HEK293 (cell line): Measurements from ENCODE around the gene GSG1L.

Experiments
- CTCF ChIA-PET: fragments of 350-600 bp; formaldehyde crosslinking; extraction: SDS; loops from one replicate; lab custom pipeline; 2021; ENCODE audit warnings: antibody characterized with exemption; lab: Yijun Ruan, JAX
- POLR2A ChIA-PET: fragments of 300-600 bp; formaldehyde crosslinking; extraction: SDS; loops from one replicate; lab custom pipeline; 2020; ENCODE audit warnings: antibody characterized with exemption, inconsistent platforms; lab: Yijun Ruan, JAX
- H3K27ac ChIP-seq: fragments of 200-500 bp; sonication (Bioruptor generic); 2 replicates; pipeline ENCODE4 v1.5.1; 2014; ENCODE audit warnings: low read depth, low read length, control low read depth, inconsistent platforms; ENCODE audit errors: extremely low read depth
- H3K36me3 ChIP-seq, 2 experiments: fragments of 200-500 bp in 1 of 2; sonication (Bioruptor generic) in 1 of 2; 1 replicate in 1 of 2; 2 replicates in 1 of 2; pipeline ENCODE4 v1.5.1; 2014 to 2017; ENCODE audit warnings: inconsistent platforms in 2 of 2, low read length in 2 of 2; ENCODE audit not compliant: control insufficient read depth in 2 of 2, insufficient read depth in 1 of 2
- H3K4me1 ChIP-seq: fragments of 200-500 bp; sonication (Bioruptor generic); 2 replicates; pipeline ENCODE4 v1.5.1; 2014; ENCODE audit warnings: mild to moderate bottlenecking, low read length, inconsistent platforms; ENCODE audit not compliant: control insufficient read depth, insufficient read depth
- H3K4me3 ChIP-seq: 2 replicates; pipeline ENCODE4 v1.5.1; 2011; ENCODE audit warnings: low read depth, mild to moderate bottlenecking, control low read depth, low read length, moderate library complexity
- H3K9me3 ChIP-seq: fragments of 200-500 bp; sonication (Bioruptor generic); 2 replicates; pipeline ENCODE4 v1.5.1; 2014; ENCODE audit warnings: low read depth, low read length, inconsistent platforms; ENCODE audit not compliant: control insufficient read depth, insufficient read depth
- HOXC10 ChIP-seq: sonication (generic); formaldehyde crosslinking; IDR thresholded peaks from 2 replicates; pipeline ENCODE4 v1.8.1; 2023; ENCODE audit warnings: mild to moderate bottlenecking, missing genetic modification reagents
- OVOL3 ChIP-seq: fragments of 450-650 bp; formaldehyde crosslinking; IDR thresholded peaks from 2 replicates; pipeline ENCODE4 v1.5.1; 2016; ENCODE audit warnings: missing biosample characterization, missing genetic modification characterization
- PATZ1 ChIP-seq: fragments of 450-650 bp; formaldehyde crosslinking; IDR thresholded peaks from 2 replicates; pipeline ENCODE4 v1.5.1; 2016; ENCODE audit warnings: missing biosample characterization, missing genetic modification characterization
- TRIM28 ChIP-seq: IDR thresholded peaks from 2 replicates; pipeline ENCODE4 v1.6.1; 2011; ENCODE audit warnings: low read length, control low read depth, borderline replicate concordance
- ZNF169 ChIP-seq: fragments of 450-650 bp; formaldehyde crosslinking; IDR thresholded peaks from 2 replicates; pipeline ENCODE4 v1.5.1; 2016; ENCODE audit warnings: missing biosample characterization, missing genetic modification characterization
- ZNF19 ChIP-seq: fragments of 450-650 bp; formaldehyde crosslinking; IDR thresholded peaks from 2 replicates; pipeline ENCODE4; 2016; ENCODE audit warnings: missing biosample characterization, missing genetic modification characterization, low read depth
- ZNF239 ChIP-seq: fragments of 450-650 bp; formaldehyde crosslinking; IDR thresholded peaks from 2 replicates; pipeline ENCODE4 v1.5.1; 2016; ENCODE audit warnings: missing biosample characterization, missing genetic modification characterization
- ZNF24 ChIP-seq: fragments of 450-650 bp; formaldehyde crosslinking; IDR thresholded peaks from 2 replicates; pipeline ENCODE4 v1.5.1; 2016; ENCODE audit warnings: missing biosample characterization, missing genetic modification characterization
- ZNF391 ChIP-seq: fragments of 450-650 bp; formaldehyde crosslinking; IDR thresholded peaks from 2 replicates; pipeline ENCODE4 v1.5.1; 2016; ENCODE audit warnings: low read depth, missing biosample characterization, missing genetic modification characterization, borderline replicate concordance
- ZNF529 ChIP-seq: fragments of 450-650 bp; formaldehyde crosslinking; IDR thresholded peaks from 2 replicates; pipeline ENCODE4 v1.5.1; 2017; ENCODE audit warnings: missing genetic modification characterization, missing biosample characterization; ENCODE audit not compliant: insufficient replicate concordance
- ZNF626 ChIP-seq: fragments of 450-650 bp; sonication (Bioruptor Pico); formaldehyde crosslinking; IDR thresholded peaks from 2 replicates; pipeline ENCODE4 v1.5.1; 2018; ENCODE audit warnings: missing biosample characterization, missing genetic modification characterization, inconsistent platforms
- ZNF670 ChIP-seq: fragments of 450-650 bp; formaldehyde crosslinking; IDR thresholded peaks from 2 replicates; pipeline ENCODE4 v1.5.1; 2016; ENCODE audit warnings: missing biosample characterization, missing genetic modification characterization, low read depth
- ZNF792 ChIP-seq: fragments of 450-650 bp; formaldehyde crosslinking; IDR thresholded peaks from 2 replicates; pipeline ENCODE4 v1.5.1; 2016; ENCODE audit warnings: missing biosample characterization, missing genetic modification characterization
- TF ChIP-seq, protein P1 (sequence below): fragments of 450-650 bp; formaldehyde crosslinking; IDR thresholded peaks from 2 replicates; pipeline ENCODE4; 2016; ENCODE audit warnings: missing biosample characterization, missing genetic modification characterization
- TF ChIP-seq, protein P2 (sequence below): fragments of 450-650 bp; formaldehyde crosslinking; conservative IDR thresholded peaks from 2 replicates; pipeline ENCODE4 v1.5.1; 2016; ENCODE audit warnings: low read depth, missing biosample characterization, missing genetic modification characterization

The GSG1L gene

GRCh38 chr16:28072087-28072486, 8.6 kb upstream of the GSG1L start:
- CTCF ChIA-PET = interaction anchor here (0.6 to 5.4 kb wide), 8 partner anchors 8 to 391 kb away, joined by 3 to 75 read pairs (median 4); no protein-coding TSS in a partner anchor
- no peak for TF ChIP-seq ZNF670 (tag by site-specific recombination)
- no peak for TF ChIP-seq ZNF529
- TF ChIP-seq ZNF24 (tag by site-specific recombination) = no peak
- no peak for TF ChIP-seq ZNF626 (tag by site-specific recombination)
- no peak for TF ChIP-seq TRIM28
- TF ChIP-seq ZNF239 (tag by site-specific recombination) = no peak
- TF ChIP-seq ZNF169 = no peak
- TF ChIP-seq OVOL3 (tag by site-specific recombination) = no peak
- Histone ChIP-seq H3K4me3 (no peak overlapping the region), H3K9me3 (no peaks in the 10 kb centered on the region), H3K36me3 (no peaks in the 10 kb centered on the region), H3K27ac (no peak overlapping the region), H3K4me1 (no peaks in the 10 kb centered on the region)
- POLR2A ChIA-PET = no interaction called here

DNA sequence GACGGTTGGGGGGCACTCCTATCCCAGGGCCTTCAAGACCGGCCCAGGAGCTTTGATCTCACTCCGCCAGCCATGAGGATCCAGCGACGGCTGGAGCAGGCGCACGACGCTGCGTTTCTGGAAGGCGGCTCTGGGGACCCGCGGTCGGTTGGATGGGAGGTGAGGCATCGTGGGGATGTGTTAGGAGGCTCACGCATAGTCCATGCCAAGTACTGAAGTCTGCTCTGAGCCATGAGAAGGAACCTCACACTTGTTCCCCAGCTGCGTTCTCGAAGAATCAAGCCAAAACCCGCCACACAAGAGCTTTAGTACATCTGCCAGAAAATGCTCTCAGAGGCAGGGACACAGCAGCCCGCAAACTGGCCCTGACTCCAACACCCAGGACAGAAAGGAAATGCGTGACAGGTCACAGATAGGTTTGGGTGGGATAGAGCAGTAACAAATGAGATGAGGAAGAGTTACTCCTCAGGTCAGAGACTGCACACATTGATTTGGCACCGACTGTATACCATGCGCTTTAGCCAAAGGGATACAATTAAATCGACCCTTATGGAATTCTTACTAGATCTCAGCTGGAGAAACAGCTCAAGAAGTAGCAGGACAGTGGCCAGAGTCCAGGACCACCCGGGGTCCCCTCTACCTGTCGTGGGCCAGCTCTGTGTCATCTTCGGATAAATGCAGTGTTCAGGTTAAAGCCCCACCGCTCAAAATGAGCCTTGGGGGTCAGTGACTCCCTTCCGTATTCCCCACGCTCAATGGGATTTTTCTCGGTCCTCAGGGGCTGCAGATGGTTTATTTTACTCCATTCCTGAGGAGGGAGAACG, 6.7 kb upstream of the GSG1L start:
- no peak overlapping the region for H3K27ac ChIP-seq
- H3K4me1 ChIP-seq = no peaks in the 10 kb centered on the region
- ChIA-PET CTCF (interaction anchor here (0.5 to 5.4 kb wide), 36 partner anchors 8 to 555 kb away, joined by 3 to 75 read pairs (median 4); no protein-coding TSS in a partner anchor), POLR2A (no interaction called here)
- H3K36me3 ChIP-seq = no peaks in the 10 kb centered on the region
- no peak overlapping the region for H3K4me3 ChIP-seq
- H3K9me3 ChIP-seq = no peaks in the 10 kb centered on the region
- TF ChIP-seq ZNF19 (no peak), PATZ1 (tag by site-specific recombination) (no peak), ZNF792 (tag by site-specific recombination) (peak; percentile 93), ZNF391 (no peak), HOXC10 (CRISPR knock-in tag) (no peak)
- TF ChIP-seq, protein P1, sequence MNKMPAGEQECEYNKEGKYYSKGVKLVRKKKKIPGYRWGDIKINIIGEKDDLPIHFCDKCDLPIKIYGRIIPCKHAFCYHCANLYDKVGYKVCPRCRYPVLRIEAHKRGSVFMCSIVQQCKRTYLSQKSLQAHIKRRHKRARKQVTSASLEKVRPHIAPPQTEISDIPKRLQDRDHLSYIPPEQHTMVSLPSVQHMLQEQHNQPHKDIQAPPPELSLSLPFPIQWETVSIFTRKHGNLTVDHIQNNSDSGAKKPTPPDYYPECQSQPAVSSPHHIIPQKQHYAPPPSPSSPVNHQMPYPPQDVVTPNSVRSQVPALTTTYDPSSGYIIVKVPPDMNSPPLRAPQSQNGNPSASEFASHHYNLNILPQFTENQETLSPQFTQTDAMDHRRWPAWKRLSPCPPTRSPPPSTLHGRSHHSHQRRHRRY (tag by site-specific recombination) = no peak
- TF ChIP-seq, protein P2, sequence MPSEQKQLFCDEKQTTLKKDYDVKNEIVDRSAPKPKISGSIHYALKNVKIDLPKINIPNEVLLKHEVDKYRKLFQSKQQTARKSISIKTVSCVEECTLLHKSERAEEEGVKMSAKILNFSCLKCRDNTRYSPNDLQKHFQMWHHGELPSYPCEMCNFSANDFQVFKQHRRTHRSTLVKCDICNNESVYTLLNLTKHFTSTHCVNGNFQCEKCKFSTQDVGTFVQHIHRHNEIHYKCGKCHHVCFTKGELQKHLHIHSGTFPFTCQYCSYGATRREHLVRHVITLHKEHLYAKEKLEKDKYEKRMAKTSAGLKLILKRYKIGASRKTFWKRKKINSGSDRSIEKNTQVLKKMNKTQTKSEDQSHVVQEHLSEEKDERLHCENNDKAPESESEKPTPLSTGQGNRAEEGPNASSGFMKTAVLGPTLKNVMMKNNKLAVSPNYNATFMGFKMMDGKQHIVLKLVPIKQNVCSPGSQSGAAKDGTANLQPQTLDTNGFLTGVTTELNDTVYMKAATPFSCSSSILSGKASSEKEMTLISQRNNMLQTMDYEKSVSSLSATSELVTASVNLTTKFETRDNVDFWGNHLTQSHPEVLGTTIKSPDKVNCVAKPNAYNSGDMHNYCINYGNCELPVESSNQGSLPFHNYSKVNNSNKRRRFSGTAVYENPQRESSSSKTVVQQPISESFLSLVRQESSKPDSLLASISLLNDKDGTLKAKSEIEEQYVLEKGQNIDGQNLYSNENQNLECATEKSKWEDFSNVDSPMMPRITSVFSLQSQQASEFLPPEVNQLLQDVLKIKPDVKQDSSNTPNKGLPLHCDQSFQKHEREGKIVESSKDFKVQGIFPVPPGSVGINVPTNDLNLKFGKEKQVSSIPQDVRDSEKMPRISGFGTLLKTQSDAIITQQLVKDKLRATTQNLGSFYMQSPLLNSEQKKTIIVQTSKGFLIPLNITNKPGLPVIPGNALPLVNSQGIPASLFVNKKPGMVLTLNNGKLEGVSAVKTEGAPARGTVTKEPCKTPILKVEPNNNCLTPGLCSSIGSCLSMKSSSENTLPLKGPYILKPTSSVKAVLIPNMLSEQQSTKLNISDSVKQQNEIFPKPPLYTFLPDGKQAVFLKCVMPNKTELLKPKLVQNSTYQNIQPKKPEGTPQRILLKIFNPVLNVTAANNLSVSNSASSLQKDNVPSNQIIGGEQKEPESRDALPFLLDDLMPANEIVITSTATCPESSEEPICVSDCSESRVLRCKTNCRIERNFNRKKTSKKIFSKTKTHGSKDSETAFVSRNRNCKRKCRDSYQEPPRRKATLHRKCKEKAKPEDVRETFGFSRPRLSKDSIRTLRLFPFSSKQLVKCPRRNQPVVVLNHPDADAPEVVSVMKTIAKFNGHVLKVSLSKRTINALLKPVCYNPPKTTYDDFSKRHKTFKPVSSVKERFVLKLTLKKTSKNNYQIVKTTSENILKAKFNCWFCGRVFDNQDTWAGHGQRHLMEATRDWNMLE (tag by site-specific recombination) = no peak
